ENCODE data around the gene FPR2.

DNA sequence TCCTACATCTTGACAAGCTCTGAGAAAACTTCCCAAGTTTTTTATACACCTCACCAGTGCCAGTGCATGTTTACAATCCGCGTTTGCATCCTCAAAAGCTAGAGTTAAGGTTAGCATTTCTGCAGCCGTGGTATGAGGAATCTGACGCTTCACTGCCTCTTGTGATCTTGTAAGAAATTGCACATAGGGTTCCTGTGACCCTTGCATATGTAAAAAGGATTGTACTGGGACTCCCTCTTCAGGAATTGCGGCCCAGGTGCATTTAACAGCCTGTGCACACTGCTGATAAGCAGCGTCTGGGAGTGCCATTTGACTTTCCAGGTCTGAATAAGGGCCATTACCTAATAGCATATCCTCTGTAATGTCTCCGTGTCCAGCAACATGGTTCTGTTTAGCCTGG is 49.2 kb downstream of the FPR2 start:
- TF ChIP-seq POLR2A (IDR thresholded peaks at IDR 0.05), result no peak
- TF ChIP-seq, protein P1, sequence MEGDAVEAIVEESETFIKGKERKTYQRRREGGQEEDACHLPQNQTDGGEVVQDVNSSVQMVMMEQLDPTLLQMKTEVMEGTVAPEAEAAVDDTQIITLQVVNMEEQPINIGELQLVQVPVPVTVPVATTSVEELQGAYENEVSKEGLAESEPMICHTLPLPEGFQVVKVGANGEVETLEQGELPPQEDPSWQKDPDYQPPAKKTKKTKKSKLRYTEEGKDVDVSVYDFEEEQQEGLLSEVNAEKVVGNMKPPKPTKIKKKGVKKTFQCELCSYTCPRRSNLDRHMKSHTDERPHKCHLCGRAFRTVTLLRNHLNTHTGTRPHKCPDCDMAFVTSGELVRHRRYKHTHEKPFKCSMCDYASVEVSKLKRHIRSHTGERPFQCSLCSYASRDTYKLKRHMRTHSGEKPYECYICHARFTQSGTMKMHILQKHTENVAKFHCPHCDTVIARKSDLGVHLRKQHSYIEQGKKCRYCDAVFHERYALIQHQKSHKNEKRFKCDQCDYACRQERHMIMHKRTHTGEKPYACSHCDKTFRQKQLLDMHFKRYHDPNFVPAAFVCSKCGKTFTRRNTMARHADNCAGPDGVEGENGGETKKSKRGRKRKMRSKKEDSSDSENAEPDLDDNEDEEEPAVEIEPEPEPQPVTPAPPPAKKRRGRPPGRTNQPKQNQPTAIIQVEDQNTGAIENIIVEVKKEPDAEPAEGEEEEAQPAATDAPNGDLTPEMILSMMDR (IDR thresholded peaks at IDR 0.05), result no peak
